ENCODE data around the gene FAM110C.
A peak's percentile ranks its signal among the peaks of the same experiment; 100 is the strongest.
"Not testable (repeated sequence)": the region's sequence is repeated elsewhere in the genome, so short reads cannot be mapped to it uniquely, and the experiment has no call there.

The FAM110C gene, protein sequence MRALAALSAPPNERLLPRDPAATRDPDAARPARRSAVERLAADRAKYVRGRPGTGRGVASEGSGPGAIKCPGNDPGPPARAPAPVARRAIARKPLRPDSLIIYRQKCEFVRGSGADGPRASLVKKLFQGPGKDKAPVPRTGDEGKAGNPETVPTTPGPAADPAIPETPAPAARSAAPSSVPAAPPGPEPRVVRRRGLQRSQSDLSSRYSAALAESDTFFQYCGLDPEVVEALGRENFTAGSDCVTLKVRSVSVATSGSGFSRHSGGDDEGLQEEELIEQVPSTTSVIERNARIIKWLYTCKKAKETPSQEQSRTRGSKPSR

DNA sequence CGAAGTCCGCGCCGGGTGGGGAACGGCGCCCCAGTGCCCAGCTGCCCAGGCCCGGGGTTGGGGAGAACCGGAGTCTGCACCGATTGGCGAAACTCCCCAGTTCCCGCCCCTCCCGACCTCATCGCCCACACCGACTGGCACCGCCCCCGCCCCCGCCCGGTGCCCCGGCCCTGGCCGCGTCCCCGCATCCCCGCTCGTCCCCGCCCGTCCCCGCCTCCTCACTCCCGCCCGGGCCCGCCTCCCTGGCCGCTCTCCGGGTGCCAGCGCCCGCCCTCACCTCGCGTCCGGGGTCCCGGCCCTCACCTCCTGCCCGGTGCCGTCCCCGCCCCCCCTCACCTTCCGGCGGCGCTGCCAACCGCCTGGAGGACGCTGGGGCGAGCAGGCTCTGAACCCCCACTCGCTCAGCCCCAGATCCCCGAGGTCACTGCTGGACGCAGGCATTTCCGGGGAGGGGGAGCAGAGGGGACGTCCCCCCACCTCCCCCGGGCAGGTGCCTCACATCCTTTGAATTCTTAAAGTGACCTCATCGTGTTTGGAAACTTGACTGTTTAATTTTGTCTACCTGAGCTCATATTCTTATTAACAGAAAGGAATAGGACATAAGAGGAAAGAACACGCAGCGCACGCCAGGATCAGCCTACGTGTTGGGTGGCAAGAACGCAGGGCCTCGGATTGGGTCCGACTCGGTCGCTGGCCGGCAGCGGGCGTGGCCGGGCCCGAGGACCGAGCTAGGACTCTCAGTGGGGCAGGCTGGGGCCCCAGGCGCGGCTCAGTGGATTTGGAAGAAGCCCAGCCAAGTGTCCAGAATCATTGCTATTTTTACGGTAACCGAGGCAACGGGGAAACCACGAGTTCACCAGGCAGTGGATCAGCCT lies at the start of gene FAM110C:
TSS of gene FAM110C (minus strand) at position 35 of the 875 bp plus-strand sequence. CDS start 120 bp downstream, outside the sequence.
- peak; percentile 63 for DNase-seq

DNA sequence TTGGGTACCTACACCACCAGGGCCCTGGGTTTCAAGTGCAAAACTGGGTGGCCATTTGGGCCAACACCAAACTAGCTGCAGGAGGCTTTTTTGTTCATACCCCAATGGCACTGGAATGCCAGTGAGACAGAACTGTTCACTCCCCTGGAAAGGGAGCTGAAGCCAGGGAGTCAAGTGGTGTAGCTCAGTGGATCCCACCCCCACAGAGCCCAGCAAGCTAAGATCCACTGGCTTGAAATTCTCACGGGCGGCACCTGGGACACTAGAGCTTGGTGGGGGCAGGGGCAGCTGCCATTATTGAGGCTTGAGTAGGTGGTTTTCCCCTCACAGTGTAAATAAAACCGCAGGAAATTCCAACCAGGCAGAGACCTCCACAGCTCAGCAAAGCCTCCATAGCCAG lies 46.0 kb upstream of the FAM110C start:
- no peak for DNase-seq

DNA sequence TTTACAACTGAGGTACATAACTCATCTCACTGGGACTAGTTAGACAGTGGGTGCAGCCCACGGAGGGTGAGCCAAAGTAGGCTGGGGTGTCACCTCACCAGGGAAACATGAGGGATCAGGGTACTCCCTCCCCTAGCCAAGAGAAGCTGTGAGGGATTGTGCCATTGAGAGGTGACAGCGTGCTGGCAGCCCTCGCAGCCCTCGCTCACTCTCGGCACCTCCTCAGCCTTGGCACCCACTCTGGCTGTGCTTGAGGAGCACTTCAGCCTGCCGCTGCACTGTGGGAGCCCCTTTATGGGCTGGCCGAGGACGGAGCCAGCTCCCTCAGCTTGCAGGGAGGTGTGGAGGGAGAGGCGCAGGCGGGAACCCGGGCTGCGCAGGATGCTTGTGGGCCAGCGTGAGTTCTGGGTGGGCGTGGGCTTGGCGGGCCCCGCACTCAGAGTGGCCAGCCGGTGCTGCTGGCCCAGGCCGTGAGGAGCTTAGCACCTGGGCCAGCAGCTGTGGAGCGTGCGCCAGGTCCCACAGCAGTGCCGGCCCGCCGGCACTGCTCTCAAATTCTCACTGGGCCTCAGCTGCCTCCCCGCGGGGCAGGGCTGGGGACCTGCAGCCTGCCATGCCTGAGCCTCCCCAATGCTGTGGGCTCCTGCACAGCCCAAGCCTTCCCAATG lies 44.5 kb upstream of the FAM110C start:
- DNase-seq, result no peak

DNA sequence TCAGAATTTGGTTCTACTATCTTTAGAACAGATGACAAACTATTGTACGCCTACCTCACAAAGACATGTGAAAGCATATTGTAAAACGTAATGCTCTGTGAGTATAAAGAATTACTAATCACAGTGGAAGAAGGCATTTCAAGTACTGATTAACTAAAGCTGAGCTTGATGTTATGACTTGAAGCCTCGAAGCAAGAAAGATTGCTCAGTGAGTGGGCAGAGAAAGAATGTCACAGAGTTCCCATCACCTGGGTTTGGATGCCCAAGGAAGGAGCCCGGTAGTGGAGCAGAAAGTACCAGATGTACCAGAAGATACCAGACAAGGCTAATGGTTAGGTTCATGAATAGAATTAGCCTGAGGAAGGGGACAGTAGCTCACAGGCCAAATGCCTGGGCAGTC lies 39.5 kb upstream of the FAM110C start:
- DNase-seq, result no peak

DNA sequence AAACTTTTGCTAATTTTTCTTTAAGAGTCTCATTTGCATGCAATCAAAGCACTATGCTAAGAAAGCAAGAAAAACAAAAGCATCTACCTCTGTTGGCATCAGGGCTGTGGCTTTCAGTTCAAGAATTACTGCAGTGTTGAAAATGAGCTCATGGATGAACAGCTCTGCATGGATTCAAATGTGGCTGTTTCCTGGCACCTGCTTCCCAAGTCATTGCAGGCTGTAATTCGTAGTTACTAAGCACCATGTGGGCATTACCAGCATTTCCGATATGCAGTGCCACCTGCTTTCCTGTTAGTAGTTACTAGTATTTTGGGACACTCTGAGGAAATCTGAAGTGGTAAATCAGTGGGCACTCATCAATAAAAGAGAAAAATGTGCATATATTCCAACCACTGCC lies 37.8 kb upstream of the FAM110C start:
- DNase-seq, result no peak

DNA sequence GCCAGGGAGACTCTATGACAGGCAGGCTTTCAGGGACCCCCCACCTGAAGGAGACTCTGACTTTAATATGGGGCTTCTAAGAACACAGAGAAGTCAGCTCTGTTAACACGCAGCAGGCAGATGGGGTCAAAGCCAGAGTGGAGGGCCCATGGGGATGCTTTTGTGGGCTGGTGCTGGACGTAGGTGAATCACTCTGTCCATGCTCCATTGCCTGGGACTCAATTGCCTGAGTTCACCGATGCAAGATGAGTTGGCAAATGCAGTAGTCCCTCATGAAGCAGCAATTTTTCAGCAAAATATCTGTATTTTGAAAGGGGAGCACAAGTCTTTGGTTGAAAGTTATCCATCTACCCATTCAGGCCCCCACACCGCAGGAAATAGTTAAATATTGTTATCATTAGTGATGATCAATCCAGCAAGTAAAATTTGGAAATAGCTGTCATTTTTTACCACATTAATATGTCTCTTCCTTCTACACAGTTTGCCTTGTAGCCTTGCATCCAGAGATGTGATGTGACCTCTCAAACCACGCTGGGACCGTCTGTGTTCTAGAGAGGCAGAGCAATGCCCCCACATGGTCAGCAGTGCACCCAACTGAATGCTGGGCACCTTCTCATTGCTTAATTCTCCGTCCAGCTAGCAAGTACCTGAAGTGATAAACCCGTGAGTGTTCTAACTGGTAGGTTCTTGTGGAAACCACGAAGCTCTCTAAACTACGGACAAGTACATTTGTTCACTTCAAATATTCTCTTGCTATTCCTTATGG lies 34.8 kb upstream of the FAM110C start:
- DNase-seq, result no peak

DNA sequence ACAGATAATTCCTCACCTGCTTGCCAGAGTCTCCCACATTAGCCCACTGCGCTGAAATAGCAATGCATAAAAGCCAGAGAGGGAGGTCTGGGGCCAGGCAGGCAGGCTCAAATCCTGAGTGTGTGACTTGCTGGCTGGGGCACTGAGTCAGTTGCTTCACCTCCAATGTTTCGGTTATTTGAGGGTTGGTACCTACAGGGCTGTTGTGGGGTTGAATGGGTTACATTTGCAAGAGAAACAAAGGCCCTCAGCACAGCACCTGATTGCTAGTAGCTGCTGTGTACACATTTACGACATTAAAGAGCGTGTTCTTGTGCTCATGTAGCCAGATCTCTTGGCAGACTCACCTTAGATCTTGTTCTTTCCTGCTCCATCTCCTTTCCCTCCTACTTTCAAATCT lies 34.1 kb upstream of the FAM110C start:
- no peak for DNase-seq

DNA sequence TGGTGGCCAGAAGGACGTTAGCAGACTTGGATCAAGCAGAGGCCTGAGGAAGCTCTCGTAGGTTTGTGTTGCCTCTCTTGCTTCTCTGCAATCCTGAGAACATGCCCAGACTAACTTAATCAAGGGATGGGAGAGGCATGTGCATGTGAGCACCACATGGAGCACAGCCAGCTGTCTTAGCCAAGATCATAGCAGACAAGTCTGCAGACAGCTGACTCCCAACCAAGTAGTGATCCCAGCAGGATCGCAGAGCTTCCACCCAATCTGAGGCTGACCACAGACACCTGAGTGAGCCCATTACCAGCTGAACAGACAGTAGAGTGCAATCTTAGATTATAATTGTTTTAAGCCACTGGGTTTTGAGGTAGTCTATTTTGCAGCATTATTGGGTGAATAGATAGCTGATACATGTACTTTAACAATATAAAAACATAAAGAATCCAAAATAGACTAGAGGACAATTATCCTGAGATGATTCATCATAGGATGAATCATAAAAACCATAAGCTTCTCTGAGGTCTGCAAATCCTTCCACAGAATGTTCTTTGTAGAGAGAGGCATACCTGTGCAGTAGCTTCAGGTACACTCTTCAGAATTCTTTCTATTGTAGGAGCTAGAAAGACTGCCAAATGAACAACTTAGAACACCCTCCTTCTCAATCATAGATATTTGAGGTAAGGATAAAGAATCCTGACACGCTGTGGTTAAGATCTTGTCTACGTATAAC lies 25.2 kb upstream of the FAM110C start:
- DNase-seq, result no peak

DNA sequence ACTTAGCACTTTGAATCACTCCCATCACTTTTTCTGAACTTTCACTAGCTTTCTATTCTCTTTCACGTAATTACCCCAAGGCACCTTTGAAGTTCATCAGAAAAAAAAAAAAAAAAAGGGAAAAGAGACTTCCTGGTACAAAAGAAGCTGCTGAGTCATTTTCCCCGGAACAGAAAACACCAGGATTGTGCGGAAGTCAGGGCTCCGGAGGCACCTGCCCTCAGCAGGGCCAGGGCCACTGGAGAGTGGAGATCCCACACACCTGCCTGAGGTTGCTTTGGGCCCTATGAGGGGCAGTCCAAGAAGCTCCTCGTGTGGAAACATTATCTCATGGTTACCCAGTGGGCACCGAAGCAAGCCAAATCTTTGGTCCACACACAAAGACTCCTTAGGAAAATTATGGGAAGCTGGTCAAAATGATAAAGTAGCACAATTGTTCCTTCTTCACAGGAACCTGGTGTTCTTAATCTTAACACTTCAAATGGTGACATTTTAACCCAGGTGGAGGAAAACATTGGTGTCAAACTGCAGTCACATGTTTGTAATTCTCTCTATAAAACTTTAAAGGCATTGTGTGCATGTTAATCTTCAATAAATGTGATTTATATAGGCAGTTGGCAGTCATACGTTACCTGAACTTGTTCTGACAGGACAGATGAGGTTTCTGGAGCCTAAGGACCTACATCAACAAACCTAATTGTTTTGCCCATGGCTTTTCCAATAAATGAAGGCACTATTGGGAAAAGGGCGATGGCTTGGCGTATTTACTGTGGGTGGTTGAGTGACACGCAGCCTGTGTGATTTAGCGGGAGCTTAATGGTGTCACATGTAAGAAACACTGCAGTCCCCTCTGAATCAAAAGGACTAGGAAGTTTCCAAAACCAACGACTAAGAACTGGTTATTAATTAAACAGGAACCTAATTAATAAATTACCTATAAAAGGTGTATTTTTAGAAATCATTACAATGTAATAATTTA lies 23.4 kb upstream of the FAM110C start:
- DNase-seq, result no peak

DNA sequence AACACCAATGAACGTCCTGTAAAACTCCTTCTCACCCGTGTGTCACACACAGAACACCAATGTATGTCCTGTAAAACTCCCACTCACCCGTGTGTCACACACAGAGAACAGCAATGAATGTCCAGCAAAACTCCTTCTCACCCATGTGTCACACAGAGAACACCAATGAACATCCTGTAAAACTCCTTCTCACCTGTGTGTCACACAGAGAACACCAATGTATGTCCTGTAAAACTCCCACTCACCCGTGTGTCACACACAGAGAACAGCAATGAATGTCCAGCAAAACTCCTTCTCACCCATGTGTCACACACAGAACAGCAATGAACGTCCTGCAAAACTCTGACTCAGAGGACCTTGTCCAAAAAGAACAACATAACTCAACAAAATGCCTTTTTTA lies 22.3 kb upstream of the FAM110C start:
- DNase-seq, result not testable (repeated sequence)

DNA sequence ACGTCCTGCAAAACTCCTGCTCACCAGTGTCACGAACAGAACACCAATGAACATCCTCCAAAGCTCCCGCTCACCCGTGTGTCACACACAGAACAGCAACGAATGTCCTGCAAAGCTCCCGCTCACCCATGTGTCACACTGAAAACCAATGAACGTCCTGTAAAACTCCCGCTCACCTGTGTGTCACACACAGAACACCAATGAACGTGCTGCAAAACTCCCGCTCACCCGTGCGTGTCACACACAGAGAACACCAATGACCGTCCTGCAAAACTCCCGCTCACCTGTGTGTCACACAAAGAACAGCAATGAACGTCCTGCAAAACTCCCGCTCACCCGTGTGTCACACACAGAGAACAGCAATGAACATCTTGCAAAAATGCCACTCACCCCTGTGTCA lies 20.5 kb upstream of the FAM110C start:
- DNase-seq, result no peak

DNA sequence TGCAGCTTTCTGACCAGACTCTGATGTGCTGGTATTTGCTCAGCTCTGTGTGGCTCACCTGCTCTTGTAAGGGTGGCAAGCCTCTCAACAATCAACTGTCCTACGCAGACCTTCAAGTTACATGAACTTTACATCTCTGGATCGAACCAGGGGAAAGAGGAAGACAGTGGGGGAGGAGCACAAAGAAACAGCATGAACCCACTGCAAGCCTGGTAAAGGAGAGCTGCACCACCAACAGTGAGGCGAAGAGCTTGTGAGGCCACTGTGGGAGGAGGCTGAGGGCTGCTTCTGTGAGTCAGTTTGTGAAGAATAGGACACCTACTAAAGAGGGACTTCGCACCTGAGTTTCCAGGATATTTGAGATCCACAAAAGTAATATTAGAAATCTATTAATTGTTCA lies 18.8 kb upstream of the FAM110C start:
- DNase-seq, result no peak

DNA sequence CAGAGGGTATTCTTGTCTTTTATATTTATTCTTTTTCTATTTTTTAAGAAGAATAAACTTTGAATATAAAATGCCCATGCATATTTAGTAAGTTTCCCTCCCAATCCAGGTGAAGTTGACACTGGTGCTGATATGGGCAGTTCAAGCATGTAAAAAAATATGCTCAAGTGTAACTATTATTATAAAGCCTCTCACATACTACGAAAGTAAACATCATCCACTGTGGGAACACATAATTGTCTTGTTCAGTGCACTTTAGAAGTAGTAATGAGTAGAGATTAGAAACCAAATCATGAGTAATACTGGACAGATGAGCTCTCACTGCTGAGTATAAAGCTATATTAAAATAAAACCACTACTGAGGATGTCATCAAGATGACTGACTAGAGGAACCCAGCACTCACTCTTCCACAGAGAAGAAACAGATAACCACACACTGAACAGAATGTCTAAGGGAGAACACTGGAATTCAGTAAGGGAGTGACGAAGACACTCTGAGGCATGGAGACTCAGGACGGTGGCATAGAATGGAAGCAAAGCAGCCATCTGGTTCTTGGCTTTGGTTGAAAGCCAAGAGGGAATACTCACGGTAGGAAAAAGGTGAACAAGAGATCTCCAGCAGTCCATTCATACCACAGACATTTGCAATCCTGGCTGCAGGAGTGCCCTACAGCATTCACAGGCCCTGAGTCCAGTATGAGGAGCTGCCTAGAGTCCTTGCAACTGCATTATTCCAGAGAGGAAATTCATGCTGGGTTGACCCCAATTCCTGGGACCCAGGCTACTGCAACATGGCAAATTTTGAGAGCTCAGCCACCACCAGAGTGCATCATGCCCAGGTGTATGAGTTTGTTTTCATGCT lies 9.5 kb upstream of the FAM110C start:
- no peak for DNase-seq

DNA sequence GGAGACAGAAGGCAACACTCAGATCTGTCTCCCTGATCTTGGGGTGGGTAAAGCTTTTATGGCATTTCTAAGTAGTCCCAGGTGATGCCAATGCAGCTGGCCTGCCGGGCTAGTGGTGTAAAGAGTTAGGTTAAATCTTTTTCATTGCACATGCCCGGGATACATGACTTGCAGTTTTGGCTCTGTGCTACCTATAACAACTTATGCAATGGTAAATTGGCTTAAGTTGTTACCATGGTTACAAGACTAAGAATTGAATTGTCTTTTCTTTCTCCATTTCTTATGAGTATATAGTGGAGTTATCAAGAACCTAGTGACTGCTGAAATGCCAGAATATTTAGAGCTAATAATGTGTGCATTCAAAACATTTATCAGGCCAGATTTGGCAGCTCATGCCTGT lies 5.3 kb upstream of the FAM110C start:
- DNase-seq, result no peak

DNA sequence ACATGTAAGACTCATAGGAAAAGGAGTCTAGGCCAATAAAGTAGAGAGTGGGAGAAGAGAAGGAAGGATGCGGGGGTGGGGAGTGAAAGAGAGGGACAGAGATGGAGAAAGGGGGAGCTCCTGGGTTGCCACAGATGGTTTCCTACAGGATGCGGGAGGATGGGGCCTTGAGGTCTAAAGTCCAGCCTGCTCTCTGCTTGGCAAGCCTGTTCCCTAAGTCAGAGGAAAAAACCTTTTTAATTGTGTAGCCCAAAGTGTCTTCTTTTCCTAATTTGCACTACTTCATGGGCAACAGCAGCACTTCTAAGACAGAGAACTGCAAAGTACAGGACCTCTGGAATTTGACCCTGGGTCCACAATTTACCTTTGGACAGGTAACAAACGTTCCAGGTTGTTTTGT lies 1.4 kb upstream of the FAM110C start:
- no peak for DNase-seq

DNA sequence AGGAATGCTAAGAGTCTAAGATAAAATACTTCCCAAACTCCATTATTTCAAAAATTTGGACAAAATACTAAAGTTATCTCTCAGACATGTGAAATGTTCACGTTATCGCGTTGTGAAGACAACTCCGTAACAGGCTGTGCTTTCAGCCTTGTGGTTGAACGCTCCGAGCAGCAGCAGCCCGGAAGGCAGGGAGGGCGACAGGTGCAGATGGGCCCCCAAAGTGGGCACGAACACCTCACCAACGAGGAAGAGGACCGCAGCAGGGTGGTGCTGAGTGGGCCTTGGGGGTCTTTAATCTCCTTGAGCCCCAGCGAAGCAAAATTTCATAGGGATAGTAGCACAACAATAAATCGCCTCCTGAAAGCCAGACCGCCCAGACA lies 1.0 kb upstream of the FAM110C start:
- no peak for DNase-seq

DNA sequence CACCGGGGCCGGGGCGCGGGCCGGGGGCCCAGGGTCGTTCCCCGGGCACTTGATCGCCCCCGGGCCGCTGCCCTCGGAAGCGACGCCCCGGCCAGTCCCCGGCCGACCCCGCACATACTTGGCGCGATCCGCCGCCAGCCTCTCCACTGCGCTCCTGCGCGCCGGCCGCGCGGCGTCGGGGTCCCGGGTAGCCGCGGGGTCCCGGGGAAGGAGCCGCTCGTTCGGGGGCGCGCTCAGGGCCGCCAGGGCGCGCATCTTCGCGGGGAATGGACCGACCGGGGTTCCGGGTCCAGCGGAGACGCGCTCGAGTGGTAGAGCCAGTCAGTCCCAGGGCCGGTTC lies 204 bp downstream of the FAM110C start:
- no peak for DNase-seq

DNA sequence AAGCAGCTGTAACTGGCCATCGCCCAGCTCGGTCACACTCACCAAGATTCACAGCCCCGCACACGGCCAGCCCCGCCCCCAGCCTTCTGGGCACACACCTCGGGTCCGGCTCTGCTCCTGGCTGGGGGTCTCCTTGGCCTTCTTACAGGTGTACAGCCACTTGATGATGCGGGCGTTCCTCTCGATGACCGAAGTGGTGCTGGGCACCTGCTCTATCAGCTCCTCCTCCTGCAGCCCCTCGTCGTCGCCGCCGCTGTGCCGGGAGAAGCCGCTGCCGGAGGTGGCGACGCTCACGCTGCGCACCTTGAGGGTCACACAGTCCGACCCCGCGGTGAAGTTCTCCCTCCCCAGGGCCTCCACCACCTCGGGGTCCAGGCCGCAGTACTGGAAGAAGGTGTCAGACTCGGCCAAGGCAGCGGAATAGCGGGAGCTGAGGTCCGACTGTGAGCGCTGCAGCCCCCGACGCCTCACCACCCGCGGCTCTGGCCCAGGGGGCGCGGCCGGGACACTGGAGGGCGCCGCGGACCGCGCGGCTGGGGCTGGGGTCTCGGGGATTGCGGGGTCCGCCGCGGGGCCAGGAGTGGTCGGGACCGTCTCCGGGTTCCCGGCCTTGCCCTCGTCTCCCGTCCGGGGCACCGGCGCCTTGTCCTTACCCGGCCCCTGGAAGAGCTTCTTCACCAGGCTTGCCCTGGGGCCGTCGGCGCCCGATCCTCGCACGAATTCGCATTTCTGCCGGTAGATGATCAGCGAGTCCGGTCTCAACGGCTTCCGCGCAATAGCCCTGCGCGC lies 769 bp downstream of the FAM110C start:
- no peak for DNase-seq

DNA sequence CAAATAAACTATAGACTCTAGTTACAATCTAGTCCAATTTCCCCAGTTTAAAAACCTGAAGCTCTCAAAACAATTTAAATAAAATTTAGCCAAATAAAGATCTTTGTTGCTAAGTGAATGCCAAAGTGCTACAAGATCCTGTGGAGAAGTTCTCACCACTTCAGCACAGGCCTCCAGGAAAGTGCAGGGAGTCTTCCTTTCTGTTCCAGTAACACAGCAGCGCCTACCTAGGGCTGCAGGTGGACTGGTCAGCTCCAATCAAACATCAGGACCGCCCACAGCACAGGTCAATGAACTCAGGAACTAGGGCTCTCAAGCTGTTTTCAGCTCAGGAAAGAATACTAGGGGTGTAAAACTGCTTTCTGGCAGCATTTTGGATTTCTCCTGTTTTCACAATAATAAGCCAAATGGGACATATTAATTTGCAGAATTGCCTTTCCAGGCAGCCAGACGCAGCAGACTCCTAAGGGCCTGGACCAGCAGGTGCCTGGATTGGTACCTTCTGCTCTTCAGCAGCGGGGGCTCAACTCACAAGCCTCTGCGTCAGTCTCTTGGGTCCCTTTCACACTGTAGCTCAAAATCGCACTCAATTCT lies 1.5 kb downstream of the FAM110C start:
- DNase-seq, result no peak
